HepG2 (cell line): ENCODE measurements around the gene METTL27. TPM values are rescaled to one million over a fixed set of nuclear protein-coding genes. Genes with fewer than 3 reads are reported as not detected.

ENCODE experiments used
- ATF4 ChIP-seq, 2 experiments: fragments of 450-650 bp in 1 of 2; sonication (generic) in 1 of 2; formaldehyde crosslinking; IDR thresholded peaks; 2 replicates each; pipeline versions ENCODE4 v1.5.0 to v1.8.0; 2020 to 2022; ENCODE audit warnings: mild to moderate bottlenecking in 1 of 2, missing genetic modification reagents in 1 of 2
- CC2D1A ChIP-seq: sonication (generic); formaldehyde crosslinking; IDR thresholded peaks from 2 replicates; pipeline ENCODE4 v1.8.1; 2023; ENCODE audit warnings: mild to moderate bottlenecking, missing genetic modification reagents
- CHD2 ChIP-seq: IDR thresholded peaks from 2 replicates; pipeline ENCODE4 v1.6.1; 2011; ENCODE audit warnings: low read depth, low read length, improper control_type of control experiment
- ELK4 ChIP-seq: sonication (generic); formaldehyde crosslinking; IDR thresholded peaks from 2 replicates; pipeline ENCODE4 v1.9.0; 2021; ENCODE audit warnings: missing genetic modification reagents, borderline replicate concordance
- FOXK1 ChIP-seq: sonication (generic); formaldehyde crosslinking; IDR thresholded peaks from 2 replicates; pipeline ENCODE4 v1.4.0; 2020; ENCODE audit warnings: low read depth, missing genetic modification reagents, borderline replicate concordance
- HES4 ChIP-seq: sonication (generic); formaldehyde crosslinking; IDR thresholded peaks from 2 replicates; pipeline ENCODE4 v1.9.0; 2021; ENCODE audit warnings: mild to moderate bottlenecking, missing genetic modification reagents, borderline replicate concordance
- HMGA1 ChIP-seq: sonication (generic); formaldehyde crosslinking; conservative IDR thresholded peaks from 2 replicates; pipeline ENCODE4 v1.4.0; 2020; ENCODE audit warnings: missing genetic modification reagents
- KLF12 ChIP-seq: sonication (generic); formaldehyde crosslinking; IDR thresholded peaks from 2 replicates; pipeline ENCODE4 v1.4.0; 2020; ENCODE audit warnings: missing genetic modification reagents, borderline replicate concordance
- KLF13 ChIP-seq: sonication (generic); formaldehyde crosslinking; IDR thresholded peaks from 2 replicates; pipeline ENCODE4 v1.4.0; 2020; ENCODE audit warnings: mild to moderate bottlenecking, missing genetic modification reagents
- MIER3 ChIP-seq: IDR thresholded peaks from 2 replicates; pipeline ENCODE4 v1.6.1; 2016; ENCODE audit warnings: missing compliant biosample characterization, borderline replicate concordance
- RELA ChIP-seq: sonication (generic); formaldehyde crosslinking; IDR thresholded peaks from 2 replicates; pipeline ENCODE4 v1.4.0; 2020; ENCODE audit warnings: missing genetic modification reagents
- RXRA ChIP-seq: sonication (generic); formaldehyde crosslinking; IDR thresholded peaks from 2 replicates; pipeline ENCODE4 v1.5.1; 2020; ENCODE audit warnings: missing genetic modification reagents
- ZBTB3 ChIP-seq: sonication (generic); formaldehyde crosslinking; IDR thresholded peaks from 2 replicates; pipeline ENCODE4 v1.4.0; 2020; ENCODE audit warnings: low read depth, mild to moderate bottlenecking, moderate library complexity, missing genetic modification reagents, borderline replicate concordance
- ZBTB8A ChIP-seq: sonication (generic); formaldehyde crosslinking; IDR thresholded peaks from 2 replicates; pipeline ENCODE4 v1.4.0; 2020; ENCODE audit warnings: mild to moderate bottlenecking, low read depth, missing genetic modification reagents, borderline replicate concordance
- ZFP36 ChIP-seq: fragments of 150-350 bp; IDR thresholded peaks from 2 replicates; pipeline ENCODE4 v1.6.1; 2018; ENCODE audit warnings: borderline replicate concordance, low read length, low read depth; ENCODE audit not compliant: partially characterized antibody
- ZNF138 ChIP-seq: sonication (generic); formaldehyde crosslinking; IDR thresholded peaks from 2 replicates; pipeline ENCODE4 v1.5.0; 2020; ENCODE audit warnings: mild to moderate bottlenecking, low read depth, missing genetic modification reagents
- ZNF17 ChIP-seq: sonication (generic); formaldehyde crosslinking; IDR thresholded peaks from 2 replicates; pipeline ENCODE4 v1.5.0; 2020; ENCODE audit warnings: mild to moderate bottlenecking, missing genetic modification reagents
- ZNF333 ChIP-seq: sonication (generic); formaldehyde crosslinking; IDR thresholded peaks from 2 replicates; pipeline ENCODE4 v1.4.0; 2020; ENCODE audit warnings: mild to moderate bottlenecking, missing genetic modification reagents, borderline replicate concordance
- ZNF496 ChIP-seq: sonication (generic); formaldehyde crosslinking; IDR thresholded peaks from 2 replicates; pipeline ENCODE4 v1.8.1; 2023; ENCODE audit warnings: mild to moderate bottlenecking, moderate library complexity, missing genetic modification reagents; ENCODE audit not compliant: insufficient replicate concordance
- ZNF552 ChIP-seq: sonication (generic); formaldehyde crosslinking; IDR thresholded peaks from 2 replicates; pipeline ENCODE4 v1.9.0; 2022; ENCODE audit warnings: missing genetic modification reagents, mild to moderate bottlenecking, borderline replicate concordance
- ZNF670 ChIP-seq: sonication (generic); formaldehyde crosslinking; IDR thresholded peaks from 2 replicates; pipeline ENCODE4 v1.8.0; 2022; ENCODE audit warnings: mild to moderate bottlenecking, missing genetic modification reagents, borderline replicate concordance
- ZNF784 ChIP-seq: sonication (generic); formaldehyde crosslinking; IDR thresholded peaks from 2 replicates; pipeline ENCODE4 v1.5.1; 2020; ENCODE audit warnings: missing genetic modification reagents, mild to moderate bottlenecking, borderline replicate concordance
- ZNF839 ChIP-seq: sonication (generic); formaldehyde crosslinking; IDR thresholded peaks from 2 replicates; pipeline ENCODE4 v1.4.0; 2020; ENCODE audit warnings: missing genetic modification reagents, mild to moderate bottlenecking, borderline replicate concordance
- polyA plus RNA-seq, 8 experiments: library from polyadenylated mRNA; depleted of rRNA in 3 of 8; stranded (reverse) in 7 of 8; unstranded in 1 of 8; fragments of >200 nt; fragmentation: Illumina TruSeq in 4 of 8; extraction: Trizol in 4 of 8; gene quantifications; 2 replicates each; pipeline versions ENCODE4 v1.2.1 to v1.2.3, GENCODE V29; 2011 to 2016; ENCODE audit warnings: low read depth in 4 of 8, missing spikeins in 1 of 8, mixed read lengths in 1 of 8; ENCODE audit not compliant: insufficient read depth in 1 of 8
- total RNA-seq, 5 experiments: library from RNA; depleted of rRNA; stranded (reverse); fragments of >200 nt; fragmentation: Illumina TruSeq; extraction: Trizol; gene quantifications; 2 replicates each; pipeline ENCODE4 v1.2.3, GENCODE V29; 2016; ENCODE audit warnings: low read depth in 1 of 5

The METTL27 gene
- total and polyA plus RNA-seq, 2 of the 13 experiments (the other 11 are each of a cell fraction or from before 2014, with no cell fraction given) = 2.0 to 3.0 TPM

GRCh38 chr7:73830681-73831583 lies 11.4 kb downstream of the METTL27 start, which contains the start of gene CLDN4 (continued):
- TF ChIP-seq HMGA1 = no peak
- TF ChIP-seq ZNF333 (CRISPR knock-in tag) = peak; percentile 56; the same call in 1 of the 2 replicates
- TF ChIP-seq CHD2 = no peak
- no peak for TF ChIP-seq RELA (CRISPR knock-in tag)
- no peak for TF ChIP-seq ZBTB8A (CRISPR knock-in tag)
- TF ChIP-seq ZNF496 = no peak
- peak; percentile 25 for TF ChIP-seq RXRA (CRISPR knock-in tag)
- no peak for TF ChIP-seq FOXK1 (CRISPR knock-in tag)
- no peak for TF ChIP-seq ZNF839
- TF ChIP-seq CC2D1A = no peak
- no peak for TF ChIP-seq ZFP36
- TF ChIP-seq ZBTB3 = no peak
- TF ChIP-seq KLF13 (CRISPR knock-in tag) = 0 out of 2 replicates have a peak, but pooled peaks have one; percentile 28
- peak; percentile 70; the same call in 1 of the 2 replicates for TF ChIP-seq HES4 (CRISPR knock-in tag)
- peak; percentile 91; the same call in 1 of the 2 replicates for TF ChIP-seq ZNF138 (CRISPR knock-in tag)
- no peak for TF ChIP-seq ATF4 (CRISPR knock-in tag; IDR thresholded peaks at IDR 0.05)
- TF ChIP-seq MIER3 (CRISPR knock-in tag) = 0 out of 2 replicates have a peak, but pooled peaks have one; percentile 12
- TF ChIP-seq ZNF670 (CRISPR knock-in tag) = no peak
- TF ChIP-seq KLF12 (CRISPR knock-in tag) = no peak
- no peak for TF ChIP-seq ZNF17 (CRISPR knock-in tag)
- no peak for TF ChIP-seq ELK4 (CRISPR knock-in tag)
- TF ChIP-seq ZNF784 (CRISPR knock-in tag) = no peak
- peak; percentile 72; the same call in 1 of the 2 replicates for TF ChIP-seq ZNF552
